Transverse colon (tissue), 4 donors: ENCODE measurements around the gene DNAI2. TPM values are rescaled to one million over a fixed set of nuclear protein-coding genes. Genes with fewer than 3 reads are reported as not detected.
A peak's percentile ranks its signal among the peaks of the same experiment; 100 is the strongest.
"Not testable (repeated sequence)": the region's sequence is repeated elsewhere in the genome, so short reads cannot be mapped to it uniquely, and the experiment has no call there.

ENCODE experiments used
- DNase-seq: peaks from one replicate; pipeline ENCODE4 v3.0.0-alpha.2; 2019
- H3K27ac ChIP-seq, 4 donors: fragments of 200-600 bp; sonication (generic); 2 replicates each; pipeline ENCODE4 v1.5.1; 2016 to 2018; ENCODE audit warnings: inconsistent platforms in 4 of 4
- H3K27me3 ChIP-seq: fragments of 200-600 bp; sonication (generic); 2 replicates; pipeline ENCODE4 v1.5.1; 2017; ENCODE audit warnings: inconsistent platforms
- H3K36me3 ChIP-seq, 4 donors: fragments of 200-600 bp; sonication (generic); 2 replicates each; pipeline ENCODE4 v1.5.1; 2017 to 2019; ENCODE audit warnings: inconsistent platforms in 4 of 4
- H3K4me1 ChIP-seq, 4 donors: fragments of 200-600 bp; sonication (generic); 2 replicates each; pipeline ENCODE4 v1.5.1; 2017 to 2020; ENCODE audit warnings: inconsistent platforms in 4 of 4
- H3K4me3 ChIP-seq, 4 donors: fragments of 200-600 bp; sonication (generic); 1 replicate in 1 of 4; 2 replicates in 3 of 4; pipeline versions ENCODE4 v1.5.1 to v1.6.1; 2017 to 2019; ENCODE audit warnings: inconsistent platforms in 4 of 4
- H3K9me3 ChIP-seq, 2 donors: fragments of 200-600 bp; sonication (generic); 2 replicates each; pipeline ENCODE4 v1.5.1; 2017 to 2019; ENCODE audit warnings: inconsistent platforms in 2 of 2
- EP300 ChIP-seq: sonication (generic); formaldehyde crosslinking; IDR thresholded peaks from one replicate; pipeline ENCODE4 v1.6.1; 2017; ENCODE audit warnings: antibody characterized with exemption, low read depth
- POLR2A ChIP-seq: fragments of 450-650 bp; IDR thresholded peaks from one replicate; pipeline ENCODE4 v1.6.1; 2016; ENCODE audit warnings: antibody characterized with exemption, mild to moderate bottlenecking, moderate library complexity
- POLR2AphosphoS5 ChIP-seq, 3 donors: sonication (generic); formaldehyde crosslinking; IDR thresholded peaks; one replicate each; pipeline ENCODE4 v1.6.1; 2016; ENCODE audit warnings: antibody characterized with exemption in 3 of 3
- WGBS, 2 donors: methylation state at CpG; one replicate each; pipeline ENCODE4 v1.1.5; 2018; ENCODE audit warnings: low coverage in 1 of 2; 5-methylcytosine and 5-hydroxymethylcytosine counted together
- in situ Hi-C, 4 donors: fragments of 200-750 bp; cut with MboI; loops; one replicate each; pipeline versions ENCODE4 v1.15.0 to v1.15.1; 2017; ENCODE audit warnings: low sequenced_read_pairs in 3 of 4, low pct_ligation_motif_present in 1 of 4, low pct_unique_long_range_greater_than_20kb in 1 of 4
- intact Hi-C: fragments of 100-400 bp; cut with DNase I; formaldehyde crosslinking; loops from one replicate; pipeline ENCODE4 v1.15.1; 2023; ENCODE audit warnings: low total_unique reads
- total RNA-seq, 4 donors: library from RNA; depleted of rRNA; stranded (reverse); fragments of >200 nt; gene quantifications; one replicate each; pipeline ENCODE4 v1.1.0, GENCODE V29; 2016
- TF ChIP-seq, protein P1 (sequence below), 5 experiments: fragments of 200-600 bp in 3 of 5; fragments of 450-650 bp in 2 of 5; sonication (generic) in 3 of 5; IDR thresholded peaks; 1 replicate in 2 of 5; 2 replicates in 3 of 5; pipeline ENCODE4 v1.5.1; 2016 to 2017; ENCODE audit warnings: antibody characterized with exemption in 5 of 5, inconsistent platforms in 3 of 5, mild to moderate bottlenecking in 2 of 5, moderate library complexity in 1 of 5

DNAI2 gene
- total RNA-seq, 4 donors from 2014 or later = not detected

- Histone ChIP-seq H3K36me3 (no peaks in the 10 kb centered on the region), H3K9me3 (no peaks in the 10 kb centered on the region), H3K27ac (peak overlapping the region; percentile 3 to 57 (median 36)), H3K27me3 (peaks cover 17% of the 10 kb centered on the region), H3K4me1 (peaks cover 0 to 15% (median 10%) of the 10 kb centered on the region in 4 donors), H3K4me3 (no peak overlapping the region)
- in situ Hi-C loops (no loop called here), intact Hi-C loops (no loop called here)
- WGBS, 2 donors = 40 to 64% methylated on average over 1 to 5 of the region's 5 CpGs
- TF ChIP-seq EP300 (no peak), POLR2A (no peak), POLR2AphosphoS5 (IDR thresholded peaks at IDR 0.05) (no peak)
- TF ChIP-seq, protein P1, sequence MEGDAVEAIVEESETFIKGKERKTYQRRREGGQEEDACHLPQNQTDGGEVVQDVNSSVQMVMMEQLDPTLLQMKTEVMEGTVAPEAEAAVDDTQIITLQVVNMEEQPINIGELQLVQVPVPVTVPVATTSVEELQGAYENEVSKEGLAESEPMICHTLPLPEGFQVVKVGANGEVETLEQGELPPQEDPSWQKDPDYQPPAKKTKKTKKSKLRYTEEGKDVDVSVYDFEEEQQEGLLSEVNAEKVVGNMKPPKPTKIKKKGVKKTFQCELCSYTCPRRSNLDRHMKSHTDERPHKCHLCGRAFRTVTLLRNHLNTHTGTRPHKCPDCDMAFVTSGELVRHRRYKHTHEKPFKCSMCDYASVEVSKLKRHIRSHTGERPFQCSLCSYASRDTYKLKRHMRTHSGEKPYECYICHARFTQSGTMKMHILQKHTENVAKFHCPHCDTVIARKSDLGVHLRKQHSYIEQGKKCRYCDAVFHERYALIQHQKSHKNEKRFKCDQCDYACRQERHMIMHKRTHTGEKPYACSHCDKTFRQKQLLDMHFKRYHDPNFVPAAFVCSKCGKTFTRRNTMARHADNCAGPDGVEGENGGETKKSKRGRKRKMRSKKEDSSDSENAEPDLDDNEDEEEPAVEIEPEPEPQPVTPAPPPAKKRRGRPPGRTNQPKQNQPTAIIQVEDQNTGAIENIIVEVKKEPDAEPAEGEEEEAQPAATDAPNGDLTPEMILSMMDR (IDR thresholded peaks at IDR 0.05) = no peak
- DNase-seq = no peak
Observed at GRCh38 chr17:74276541-74277009, 2.5 kb downstream of the DNAI2 start.

DNA sequence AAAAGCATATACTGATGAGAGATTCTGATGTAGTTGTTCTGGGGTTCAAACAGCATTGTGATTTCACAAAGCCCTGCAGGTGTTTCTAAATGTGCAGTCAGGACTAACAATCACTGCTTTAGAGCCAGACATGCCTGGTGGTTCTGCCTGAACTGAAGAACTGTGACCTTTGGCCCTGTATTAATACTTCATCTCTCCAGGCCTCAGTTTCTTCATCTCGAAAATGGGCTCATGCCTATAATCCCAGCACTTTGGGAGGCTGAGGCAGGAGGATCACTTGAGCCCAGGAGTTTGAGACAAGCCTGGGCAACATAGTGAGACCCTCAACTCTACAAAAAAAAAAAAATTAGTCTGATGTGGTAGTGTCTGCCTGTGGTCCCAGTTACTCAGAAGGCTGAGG, 3.9 kb downstream of the DNAI2 start:
- in situ Hi-C loops = no loop called here
- WGBS, 2 donors = 85% methylated on average over 1 of the region's 1 CpG; no CpG with 5 or more reads in 1 of the 2 donors

GRCh38 chr17:74279617-74280016, 5.6 kb downstream of the DNAI2 start:
- H3K36me3 ChIP-seq, intact Hi-C loops, DNase-seq, H3K4me3 ChIP-seq, in situ Hi-C loops, H3K4me1 ChIP-seq, H3K27ac ChIP-seq, H3K9me3 ChIP-seq: not testable (repeated sequence)
- WGBS, 2 donors = 83 to 84% methylated on average over 1 to 7 of the region's 7 CpGs
- H3K27me3 ChIP-seq = peaks cover 13% of the 10 kb centered on the region

More for the DNA sequence above, 3.9 kb downstream of the DNAI2 start:
- H3K4me3 ChIP-seq = no peak overlapping the region
- peaks cover 0 to 15% (median 10%) of the 10 kb centered on the region in 4 donors for H3K4me1 ChIP-seq
- no peak overlapping the region for H3K27ac ChIP-seq
- no peaks in the 10 kb centered on the region for H3K36me3 ChIP-seq
- DNase-seq = no peak
- peaks cover 17% of the 10 kb centered on the region for H3K27me3 ChIP-seq
- H3K9me3 ChIP-seq = no peaks in the 10 kb centered on the region
- intact Hi-C loops = no loop called here
- TF ChIP-seq POLR2AphosphoS5 (IDR thresholded peaks at IDR 0.05) (no peak), POLR2A (no peak), EP300 (no peak)
- TF ChIP-seq, protein P1 (IDR thresholded peaks at IDR 0.05) = no peak

DNA sequence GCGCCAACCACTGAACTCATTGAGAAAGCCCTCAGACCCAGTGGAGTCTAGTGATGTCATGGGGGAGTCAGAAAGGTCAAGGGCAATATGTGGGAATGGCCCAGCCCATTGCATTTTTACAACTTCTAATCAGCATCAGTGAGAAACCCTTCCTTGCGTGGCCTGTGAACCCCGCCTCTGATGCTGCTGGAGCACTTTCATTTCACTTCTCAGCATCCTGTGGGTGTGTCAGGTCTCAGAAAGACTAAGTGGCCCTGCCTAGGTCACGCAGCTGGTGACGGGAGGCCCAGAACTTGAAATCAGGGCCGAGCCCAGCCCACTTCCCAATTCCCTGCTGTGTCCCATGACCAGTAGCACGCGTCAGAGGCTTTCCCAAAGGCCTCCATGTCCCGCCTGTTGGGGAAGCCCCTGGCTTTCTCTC, 6.1 kb downstream of the DNAI2 start:
- intact Hi-C loops = no loop called here

More for the DNA sequence above, 6.1 kb downstream of the DNAI2 start:
- in situ Hi-C loops = no loop called here
- Histone ChIP-seq H3K4me1 (no peaks in the 10 kb centered on the region), H3K27ac (no peak overlapping the region), H3K27me3 (peaks cover 9% of the 10 kb centered on the region), H3K4me3 (no peak overlapping the region), H3K9me3 (no peaks in the 10 kb centered on the region), H3K36me3 (no peaks in the 10 kb centered on the region)
- 62% methylated on average over 9 of the region's 9 CpGs; no CpG with 5 or more reads in 1 of the 2 donors for WGBS, 2 donors
- peak; percentile 19 for DNase-seq
- TF ChIP-seq POLR2AphosphoS5 (IDR thresholded peaks at IDR 0.05) (no peak), EP300 (no peak), POLR2A (no peak)
- TF ChIP-seq, protein P1 (IDR thresholded peaks at IDR 0.05) = no peak
